K562 (cell line): Measurements from ENCODE around the gene KISS1R. TPM values are rescaled to one million over a fixed set of nuclear protein-coding genes. Genes with fewer than 3 reads are reported as not detected.

Experiments
- AFF4 ChIP-seq: sonication (generic); formaldehyde crosslinking; IDR thresholded peaks from 2 replicates; pipeline ENCODE4 v1.8.0; 2023; ENCODE audit warnings: mild to moderate bottlenecking, missing genetic modification reagents
- BACH1 ChIP-seq: fragments of 200-800 bp; sonication (Bioruptor generic); IDR thresholded peaks from 2 replicates; pipeline ENCODE4 v1.6.1; 2016; ENCODE audit warnings: missing genetic modification characterization, missing compliant biosample characterization
- ELF1 ChIP-seq: fragments of 200-800 bp; sonication (Bioruptor generic); IDR thresholded peaks from 2 replicates; pipeline ENCODE4 v1.6.1; 2016; ENCODE audit warnings: missing genetic modification characterization, missing compliant biosample characterization
- ERF ChIP-seq: fragments of 450-650 bp; formaldehyde crosslinking; IDR thresholded peaks from 2 replicates; pipeline ENCODE4 v1.4.0; 2020; ENCODE audit warnings: mild to moderate bottlenecking, mixed read lengths
- FIP1L1 ChIP-seq: fragments of 200-400 bp; formaldehyde crosslinking; IDR thresholded peaks from 2 replicates; pipeline ENCODE4 v1.6.1; 2018; ENCODE audit warnings: mild to moderate bottlenecking, low read depth, low read length; ENCODE audit not compliant: poor library complexity, severe bottlenecking
- HDAC8 ChIP-seq: fragments of 450-650 bp; IDR thresholded peaks from 2 replicates; pipeline ENCODE4 v1.6.1; 2016; ENCODE audit warnings: mild to moderate bottlenecking, missing genetic modification characterization, moderate library complexity, missing compliant biosample characterization
- HNRNPL ChIP-seq: fragments of 200-400 bp; formaldehyde crosslinking; IDR thresholded peaks from 2 replicates; pipeline ENCODE4 v1.6.1; 2017; ENCODE audit warnings: low read depth, mild to moderate bottlenecking, low read length
- HSF4 ChIP-seq: fragments of 250-450 bp; sonication (Bioruptor Pico); IDR thresholded peaks from 2 replicates; pipeline ENCODE4 v2.1.2; 2022; ENCODE audit warnings: mild to moderate bottlenecking, moderate library complexity, borderline replicate concordance
- LCOR ChIP-seq: sonication (generic); formaldehyde crosslinking; IDR thresholded peaks from 2 replicates; pipeline ENCODE4 v1.8.0; 2022; ENCODE audit warnings: mild to moderate bottlenecking, missing genetic modification reagents
- MNT ChIP-seq, 2 experiments: fragments of 450-650 bp; conservative IDR thresholded peaks; 2 replicates each; pipeline ENCODE4 v1.6.1; 2017; ENCODE audit warnings: mild to moderate bottlenecking in 2 of 2, moderate library complexity in 2 of 2
- PHB ChIP-seq: fragments of 250-450 bp; sonication (Bioruptor Pico); IDR thresholded peaks from 2 replicates; pipeline ENCODE4 v1.5.0; 2021
- PRPF4 ChIP-seq: fragments of 200-400 bp; formaldehyde crosslinking; IDR thresholded peaks from one replicate; pipeline ENCODE4 v1.6.1; 2017; ENCODE audit warnings: low read length, low read depth, mild to moderate bottlenecking; ENCODE audit not compliant: insufficient read depth, poor library complexity, severe bottlenecking
- RBFOX2 ChIP-seq: fragments of 200-400 bp; formaldehyde crosslinking; IDR thresholded peaks from 2 replicates; pipeline ENCODE4 v1.6.1; 2017; ENCODE audit warnings: low read depth, mild to moderate bottlenecking, low read length, moderate library complexity
- SAFB ChIP-seq: fragments of 200-400 bp; formaldehyde crosslinking; IDR thresholded peaks from 2 replicates; pipeline ENCODE4 v1.6.1; 2017; ENCODE audit warnings: low read depth, low read length, borderline replicate concordance
- SLC30A9 ChIP-seq: fragments of 250-450 bp; sonication (Bioruptor Pico); IDR thresholded peaks from 2 replicates; pipeline ENCODE4 v1.8.0; 2022; ENCODE audit warnings: mild to moderate bottlenecking, moderate library complexity
- SMAD3 ChIP-seq: fragments of 450-650 bp; formaldehyde crosslinking; conservative IDR thresholded peaks from 2 replicates; pipeline ENCODE4 v1.4.0; 2020; ENCODE audit warnings: mild to moderate bottlenecking
- XRCC5 ChIP-seq: fragments of 200-400 bp; formaldehyde crosslinking; IDR thresholded peaks from 2 replicates; pipeline ENCODE4 v1.6.1; 2017; ENCODE audit warnings: low read depth, mild to moderate bottlenecking, low read length
- ZKSCAN3 ChIP-seq: fragments of 250-450 bp; sonication (Bioruptor Pico); IDR thresholded peaks from 2 replicates; pipeline ENCODE4 v1.4.0; 2020
- ZNF280B ChIP-seq: fragments of 250-450 bp; sonication (Bioruptor Pico); IDR thresholded peaks from 2 replicates; pipeline ENCODE4 v1.5.1; 2021; ENCODE audit warnings: mild to moderate bottlenecking
- ZNF311 ChIP-seq: fragments of 250-450 bp; sonication (Bioruptor Pico); IDR thresholded peaks from 2 replicates; pipeline ENCODE4 v1.4.0; 2020; ENCODE audit warnings: mild to moderate bottlenecking, moderate library complexity
- ZNF324 ChIP-seq: fragments of 250-450 bp; sonication (Bioruptor Pico); IDR thresholded peaks from 2 replicates; pipeline ENCODE4 v1.4.0; 2020; ENCODE audit warnings: mild to moderate bottlenecking
- ZNF75A ChIP-seq: fragments of 450-650 bp; formaldehyde crosslinking; IDR thresholded peaks from 2 replicates; pipeline ENCODE4 v1.4.0; 2020; ENCODE audit warnings: mild to moderate bottlenecking
- ZNF778 ChIP-seq: fragments of 450-650 bp; formaldehyde crosslinking; IDR thresholded peaks from 2 replicates; pipeline ENCODE4 v1.4.0; 2020; ENCODE audit warnings: mild to moderate bottlenecking, moderate library complexity
- ZSCAN29 ChIP-seq: fragments of 450-650 bp; IDR thresholded peaks from 2 replicates; pipeline ENCODE4 v1.6.1; 2017
- polyA plus RNA-seq, 8 experiments: library from polyadenylated mRNA; depleted of rRNA in 4 of 8; stranded (reverse) in 5 of 8; unstranded in 3 of 8; fragments of >200 nt; fragmentation: Nextera tagmentation in 2 of 8; fragmentation: Illumina TruSeq in 1 of 8; extraction: Ambion mirVana in 2 of 8; extraction: Trizol in 1 of 8; gene quantifications; 2 replicates each; pipeline versions ENCODE4 v1.2.1 to v1.2.3, GENCODE V29; 2011 to 2014; ENCODE audit warnings: inconsistent platforms in 1 of 8, missing spikeins in 1 of 8
- total RNA-seq, 7 experiments: library from RNA; depleted of rRNA in 6 of 7; stranded (reverse); fragments of >200 nt in 6 of 7; fragmentation: Illumina TruSeq in 2 of 7; extraction: Trizol in 2 of 7; gene quantifications; 2 replicates each; pipeline versions ENCODE4 v1.2.1 to v1.2.3, GENCODE V29; 2011 to 2021; ENCODE audit warnings: low replicate concordance in 1 of 7

Gene KISS1R
- total and polyA plus RNA-seq, 9 of the 15 experiments (the other 6 are each of a cell fraction or from before 2014, with no cell fraction given), result 0.37 to 39.4 (median 2.0) TPM

- TF ChIP-seq SMAD3 (CRISPR knock-in tag), result no peak
- no peak for TF ChIP-seq ZNF324 (CRISPR knock-in tag)
- TF ChIP-seq ZSCAN29, result no peak
- no peak for TF ChIP-seq SLC30A9
- TF ChIP-seq RBFOX2, result peak; percentile 68
- TF ChIP-seq ZNF778, result no peak
- TF ChIP-seq HNRNPL, result no peak
- no peak for TF ChIP-seq ZKSCAN3 (CRISPR knock-in tag)
- peak; percentile 24 for TF ChIP-seq FIP1L1
- no peak for TF ChIP-seq SAFB
- TF ChIP-seq HDAC8 (tag), result no peak
- no peak for TF ChIP-seq ZNF75A
- no peak for TF ChIP-seq XRCC5
- TF ChIP-seq PRPF4, result peak; percentile 50
- no peak for TF ChIP-seq BACH1 (tag)
- TF ChIP-seq MNT (conservative IDR thresholded peaks at IDR 0.05), result no peak
- TF ChIP-seq ZNF280B (CRISPR knock-in tag), result no peak
- TF ChIP-seq ELF1, result no peak
- TF ChIP-seq HSF4 (CRISPR knock-in tag), result no peak
- no peak for TF ChIP-seq LCOR (CRISPR knock-in tag)
- no peak for TF ChIP-seq AFF4 (CRISPR knock-in tag)
- TF ChIP-seq ZNF311, result no peak
- TF ChIP-seq PHB (CRISPR knock-in tag), result no peak
- peak; percentile 51; the same call in 1 of the 2 replicates for TF ChIP-seq ERF (CRISPR knock-in tag)
Observed at GRCh38 chr19:868458-869244, 48.5 kb upstream of the KISS1R start (continued).
